Bronchial smooth muscle cell (primary cell): ENCODE results near the gene CD244. TPM values are rescaled to one million over a fixed set of nuclear protein-coding genes. Genes with fewer than 3 reads are reported as not detected.

ENCODE experiments used
- total RNA-seq: library from RNA; depleted of rRNA; stranded (reverse); fragments of >200 nt; gene quantifications from 2 replicates; pipeline ENCODE4 v1.2.1, GENCODE V29; 2014

Gene CD244, protein sequence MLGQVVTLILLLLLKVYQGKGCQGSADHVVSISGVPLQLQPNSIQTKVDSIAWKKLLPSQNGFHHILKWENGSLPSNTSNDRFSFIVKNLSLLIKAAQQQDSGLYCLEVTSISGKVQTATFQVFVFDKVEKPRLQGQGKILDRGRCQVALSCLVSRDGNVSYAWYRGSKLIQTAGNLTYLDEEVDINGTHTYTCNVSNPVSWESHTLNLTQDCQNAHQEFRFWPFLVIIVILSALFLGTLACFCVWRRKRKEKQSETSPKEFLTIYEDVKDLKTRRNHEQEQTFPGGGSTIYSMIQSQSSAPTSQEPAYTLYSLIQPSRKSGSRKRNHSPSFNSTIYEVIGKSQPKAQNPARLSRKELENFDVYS
- not detected in 2 replicates for total RNA-seq

DNA sequence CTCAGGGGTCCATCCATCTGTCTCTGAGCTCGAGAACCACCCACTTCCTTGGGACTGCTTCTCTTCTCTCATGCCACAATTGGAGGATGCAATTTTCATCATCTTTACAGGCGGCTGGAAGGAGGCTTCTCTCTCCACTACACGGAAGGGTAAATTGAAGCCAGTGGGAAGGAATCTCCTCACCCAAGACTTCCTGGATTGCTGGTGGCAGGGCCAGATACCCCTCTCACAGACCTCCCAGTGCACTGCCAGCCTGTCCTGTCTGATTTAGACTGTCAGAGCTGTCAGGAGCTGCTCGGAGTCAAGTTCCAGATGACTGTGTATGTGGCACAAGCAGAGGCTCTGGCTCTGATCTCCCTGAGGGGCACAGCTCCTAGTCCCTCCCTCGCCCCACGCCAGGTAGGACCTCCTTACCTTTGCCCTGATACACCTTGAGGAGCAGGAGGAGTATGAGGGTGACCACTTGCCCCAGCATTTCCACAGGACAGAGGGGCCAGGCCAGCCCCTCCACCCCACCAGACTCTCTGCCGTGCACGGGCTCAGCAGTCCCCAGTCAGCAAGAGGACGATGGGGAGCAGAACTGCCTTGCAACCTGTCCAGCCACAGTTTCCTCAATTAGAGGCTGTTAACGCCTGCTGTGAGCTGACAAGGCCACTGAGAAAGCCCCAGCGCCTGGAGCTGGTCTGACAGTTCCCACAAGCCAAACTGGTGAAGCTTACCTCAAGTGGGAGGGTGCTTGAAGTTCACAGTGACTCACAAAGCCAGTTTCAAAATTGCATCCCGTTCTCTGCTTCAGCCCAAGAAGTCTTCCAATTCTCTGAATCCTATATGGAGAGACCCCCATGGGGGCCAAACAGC is at the start of gene CD244:
Gene CD244, minus strand, starts transcription at position 685 of the 858 bp plus-strand sequence. Its CDS starts 210 bp downstream, at position 475.

DNA sequence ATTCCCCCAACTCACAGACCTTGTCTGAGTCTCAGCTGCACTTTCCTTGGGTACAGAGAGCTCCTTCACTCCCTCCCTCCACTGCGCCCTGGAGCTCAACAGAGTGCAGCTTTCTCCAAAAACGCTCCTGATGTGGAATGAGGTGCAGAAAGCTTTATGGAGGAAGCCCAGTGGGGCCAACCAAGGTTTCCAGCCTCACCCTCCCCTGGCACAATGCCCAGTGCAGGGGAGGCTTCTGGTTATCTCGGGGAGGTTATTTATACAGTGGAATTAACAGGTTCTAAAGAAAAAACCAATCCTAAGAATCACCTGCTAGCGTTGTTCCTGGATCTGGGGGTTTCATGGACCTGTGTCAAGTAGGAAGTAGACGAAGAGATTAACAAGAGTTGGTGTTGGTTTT is 22.4 kb upstream of the CD244 start, which contains the start of gene ITLN1:
Gene ITLN1, minus strand, starts transcription at position 139 of the 400 bp plus-strand sequence. CDS start 303 bp downstream, outside the sequence.

DNA sequence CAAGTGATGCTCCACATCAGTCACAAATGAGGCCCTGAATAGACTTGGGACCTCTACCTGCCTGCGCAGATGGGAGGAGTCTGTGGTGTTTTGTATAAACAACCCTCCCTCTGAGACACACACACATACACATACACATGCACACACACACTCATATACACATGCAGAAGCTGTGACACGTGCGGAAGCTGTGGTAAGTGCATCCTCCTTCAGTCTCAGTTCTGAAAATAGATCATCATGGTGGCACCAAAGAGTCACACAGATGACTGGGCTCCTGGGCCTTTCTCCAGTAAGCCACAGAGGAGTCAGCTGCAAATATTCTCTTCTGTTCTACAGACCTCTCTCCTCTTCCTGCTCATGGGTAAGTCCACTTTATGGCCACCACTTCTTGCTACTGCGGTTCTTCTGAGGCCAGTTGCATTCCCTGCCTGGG is 66.7 kb downstream of the CD244 start, which contains the start of gene LY9:
Gene LY9, plus strand, starts transcription at position 224 of the 433 bp plus-strand sequence. Its CDS starts 14 bp downstream, at position 238.

Other genes starting within 250 kb of the CD244 start
- gene SLAMF1, start 215.8 kb downstream of the CD244 start, total RNA-seq, result not detected in 2 replicates
- under 0.01 TPM in 1 of 2 replicates, not detected in the other for gene CD48, start 151.1 kb downstream of the CD244 start, total RNA-seq
- gene SLAMF7, start 123.6 kb downstream of the CD244 start, total RNA-seq, result not detected in 2 replicates
- not detected in 2 replicates for gene LY9, start 66.7 kb downstream of the CD244 start, total RNA-seq
- gene ITLN1, start 22.3 kb upstream of the CD244 start, total RNA-seq, result not detected in 2 replicates
- not detected in 2 replicates for gene ITLN2, start 91.9 kb upstream of the CD244 start, total RNA-seq
- gene F11R, start 158.3 kb upstream of the CD244 start, total RNA-seq, result 2.2 and 2.5 TPM in 2 replicates
- gene TSTD1, start 176.1 kb upstream of the CD244 start, total RNA-seq, result 0.60 and 15.4 TPM in 2 replicates
- gene USF1, start 183.1 kb upstream of the CD244 start, total RNA-seq, result 85.6 and 125 TPM in 2 replicates
- gene ARHGAP30, start 207.0 kb upstream of the CD244 start, total RNA-seq, result under 0.01 and 0.09 TPM in 2 replicates
- under 0.01 and 0.34 TPM in 2 replicates for gene NECTIN4, start 226.7 kb upstream of the CD244 start, total RNA-seq
- gene KLHDC9, start 235.5 kb upstream of the CD244 start, total RNA-seq, result 2.0 and 2.3 TPM in 2 replicates